Measurements from ENCODE around the gene EARS2. TPM values are rescaled to one million over a fixed set of nuclear protein-coding genes. Genes with fewer than 3 reads are reported as not detected.

EARS2 gene
- polyA plus RNA-seq, 1 donor (not counting 4 experiments of a cell fraction or from before 2014, with no cell fraction given): 32.7 TPM

DNA sequence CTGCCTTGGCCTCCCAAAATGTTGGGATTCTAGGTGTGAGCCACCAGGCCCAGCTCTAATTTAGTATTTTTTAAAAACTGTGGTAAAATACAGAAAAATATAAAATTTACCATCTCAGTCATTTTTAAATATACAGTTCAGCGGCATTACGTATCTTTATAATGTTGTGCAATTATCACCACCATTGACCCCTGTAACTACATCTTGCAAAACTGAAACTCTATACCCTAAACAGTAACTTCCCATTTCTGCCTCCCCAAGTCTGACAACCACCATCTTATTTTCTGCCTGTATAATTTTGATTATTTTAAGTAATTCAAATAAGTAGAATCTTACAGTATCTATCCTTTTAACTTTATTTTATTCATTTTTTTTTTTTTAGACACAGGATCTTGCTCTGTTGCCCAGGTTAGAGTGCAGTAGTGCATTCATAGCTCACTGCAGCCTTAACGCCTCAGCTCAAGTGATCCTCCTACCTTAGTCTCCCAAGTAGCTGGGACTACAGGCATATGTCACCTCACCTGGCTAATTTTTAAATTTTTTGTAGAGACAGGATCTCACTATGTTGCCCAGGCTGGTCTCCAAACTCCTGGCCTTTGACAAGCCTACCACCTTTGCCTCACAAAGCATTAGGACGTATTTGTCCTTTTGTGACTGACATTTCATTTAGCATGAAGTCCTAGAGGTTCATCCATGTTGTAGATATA is 36.0 kb downstream of the EARS2 start:
- dilution Hi-C loops (cut with MboI; ENCODE audit: extremely low pct_ligation_motif_present, low sequenced_read_pairs): no loop called here
- Histone ChIP-seq H3K4me3 (ENCODE audit: control insufficient read depth in 2 of 3, extremely low read depth in 1 of 3, insufficient read depth in 2 of 3, low read depth in 1 of 3, low read length in 3 of 3) (no peak overlapping the region), H3K9ac (ENCODE audit: control insufficient read depth, extremely low read depth, insufficient read depth, low read length) (no peak overlapping the region), H4K20me1 (ENCODE audit: control insufficient read depth, extremely low read depth, insufficient read depth, low read length) (no peaks in the 10 kb centered on the region), H3K4me1 (ENCODE audit: control insufficient read depth, extremely low read depth, insufficient read depth, low read length) (no peaks in the 10 kb centered on the region), H2AFZ (ENCODE audit: control insufficient read depth, low read length) (no peak overlapping the region), H3K9me3 (ENCODE audit: control insufficient read depth, low read depth, low read length) (no peaks in the 10 kb centered on the region), H3K4me2 (ENCODE audit: control insufficient read depth, extremely low read depth, insufficient read depth, low read depth, low read length) (no peak overlapping the region), H3K27me3 (ENCODE audit: control insufficient read depth, extremely low read depth, insufficient read depth, low read length) (no peaks in the 10 kb centered on the region), H3K9me1 (ENCODE audit: control insufficient read depth, extremely low read depth, insufficient read depth, low read length) (no peaks in the 10 kb centered on the region), H3K36me3 (ENCODE audit: control insufficient read depth in 2 of 2, extremely low read depth in 1 of 2, insufficient read depth in 2 of 2, low read length in 2 of 2) (peaks cover 17 to 20% of the 10 kb centered on the region in 2 experiments), H3K79me2 (ENCODE audit: control insufficient read depth, insufficient read depth, low read length) (no peaks in the 10 kb centered on the region), H3K27ac (ENCODE audit: control insufficient read depth, insufficient read depth, low read length) (no peak overlapping the region)
- no peak for DNase-seq (ENCODE audit: low read depth, low spot score)
- FAIRE-seq: no peak
- no peak for TF ChIP-seq EZH2 (IDR thresholded peaks at IDR 0.05; ENCODE audit: low read length)
- TF ChIP-seq, protein P1, sequence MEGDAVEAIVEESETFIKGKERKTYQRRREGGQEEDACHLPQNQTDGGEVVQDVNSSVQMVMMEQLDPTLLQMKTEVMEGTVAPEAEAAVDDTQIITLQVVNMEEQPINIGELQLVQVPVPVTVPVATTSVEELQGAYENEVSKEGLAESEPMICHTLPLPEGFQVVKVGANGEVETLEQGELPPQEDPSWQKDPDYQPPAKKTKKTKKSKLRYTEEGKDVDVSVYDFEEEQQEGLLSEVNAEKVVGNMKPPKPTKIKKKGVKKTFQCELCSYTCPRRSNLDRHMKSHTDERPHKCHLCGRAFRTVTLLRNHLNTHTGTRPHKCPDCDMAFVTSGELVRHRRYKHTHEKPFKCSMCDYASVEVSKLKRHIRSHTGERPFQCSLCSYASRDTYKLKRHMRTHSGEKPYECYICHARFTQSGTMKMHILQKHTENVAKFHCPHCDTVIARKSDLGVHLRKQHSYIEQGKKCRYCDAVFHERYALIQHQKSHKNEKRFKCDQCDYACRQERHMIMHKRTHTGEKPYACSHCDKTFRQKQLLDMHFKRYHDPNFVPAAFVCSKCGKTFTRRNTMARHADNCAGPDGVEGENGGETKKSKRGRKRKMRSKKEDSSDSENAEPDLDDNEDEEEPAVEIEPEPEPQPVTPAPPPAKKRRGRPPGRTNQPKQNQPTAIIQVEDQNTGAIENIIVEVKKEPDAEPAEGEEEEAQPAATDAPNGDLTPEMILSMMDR (optimal IDR thresholded peaks at IDR 0.05 in 1 of 3, IDR thresholded peaks at IDR 0.05 in 1 of 3, conservative IDR thresholded peaks at IDR 0.05 in 1 of 3; ENCODE audit: extremely low read depth in 1 of 3, insufficient read depth in 2 of 3, low read length in 3 of 3): no peak

DNA sequence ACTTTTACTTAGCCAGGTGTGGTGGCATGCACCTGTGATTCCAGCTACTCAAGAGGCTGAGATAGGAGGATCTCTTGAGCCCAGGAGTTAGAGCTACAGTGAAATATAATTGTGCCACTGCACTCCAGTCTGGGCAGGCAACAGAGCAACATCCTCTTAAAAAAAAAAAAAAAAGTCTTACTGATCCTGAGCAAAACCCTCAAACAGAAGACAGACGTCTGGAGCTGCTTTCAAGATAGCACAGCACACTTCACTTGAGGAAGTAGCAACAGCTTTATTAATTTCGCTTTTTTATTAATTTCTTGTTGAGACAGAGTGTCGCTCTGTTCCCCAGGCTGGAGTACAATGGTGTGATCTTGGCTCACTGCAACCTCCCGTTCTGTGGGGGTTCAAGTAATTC is 36.6 kb downstream of the EARS2 start:
- H3K79me2 ChIP-seq (ENCODE audit: control insufficient read depth, insufficient read depth, low read length): no peaks in the 10 kb centered on the region
- H3K36me3 ChIP-seq (ENCODE audit: control insufficient read depth in 2 of 2, extremely low read depth in 1 of 2, insufficient read depth in 2 of 2, low read length in 2 of 2): peaks cover 17 to 20% of the 10 kb centered on the region in 2 experiments
- DNase-seq (ENCODE audit: low read depth, low spot score) (no peak), FAIRE-seq (no peak)
- H3K9me3 ChIP-seq (ENCODE audit: control insufficient read depth, low read depth, low read length): no peaks in the 10 kb centered on the region
- no peak overlapping the region for H3K27ac ChIP-seq (ENCODE audit: control insufficient read depth, insufficient read depth, low read length)
- H4K20me1 ChIP-seq (ENCODE audit: control insufficient read depth, extremely low read depth, insufficient read depth, low read length): no peaks in the 10 kb centered on the region
- H3K9me1 ChIP-seq (ENCODE audit: control insufficient read depth, extremely low read depth, insufficient read depth, low read length): no peaks in the 10 kb centered on the region
- no peaks in the 10 kb centered on the region for H3K27me3 ChIP-seq (ENCODE audit: control insufficient read depth, extremely low read depth, insufficient read depth, low read length)
- H3K9ac ChIP-seq (ENCODE audit: control insufficient read depth, extremely low read depth, insufficient read depth, low read length): no peak overlapping the region
- no peak for TF ChIP-seq EZH2 (IDR thresholded peaks at IDR 0.05; ENCODE audit: low read length)
- TF ChIP-seq, protein P1 (optimal IDR thresholded peaks at IDR 0.05 in 1 of 3, IDR thresholded peaks at IDR 0.05 in 1 of 3, conservative IDR thresholded peaks at IDR 0.05 in 1 of 3; ENCODE audit: extremely low read depth in 1 of 3, insufficient read depth in 2 of 3, low read length in 3 of 3): no peak
- dilution Hi-C loops (cut with MboI; ENCODE audit: extremely low pct_ligation_motif_present, low sequenced_read_pairs): no loop called here
- no peak overlapping the region for H3K4me2 ChIP-seq (ENCODE audit: control insufficient read depth, extremely low read depth, insufficient read depth, low read depth, low read length)
- H3K4me3 ChIP-seq (ENCODE audit: control insufficient read depth in 2 of 3, extremely low read depth in 1 of 3, insufficient read depth in 2 of 3, low read depth in 1 of 3, low read length in 3 of 3): no peak overlapping the region
- H2AFZ ChIP-seq (ENCODE audit: control insufficient read depth, low read length): no peak overlapping the region
- no peaks in the 10 kb centered on the region for H3K4me1 ChIP-seq (ENCODE audit: control insufficient read depth, extremely low read depth, insufficient read depth, low read length)
